ENCODE measurements around the gene MBD1.
"Not testable (repeated sequence)": the region's sequence is repeated elsewhere in the genome, so short reads cannot be mapped to it uniquely, and the experiment has no call there.

The MBD1 gene

GRCh38 chr18:50293039-50293438 is 11.7 kb upstream of the MBD1 start:
- no peak for DNase-seq

GRCh38 chr18:50289108-50289443 is 7.8 kb upstream of the MBD1 start:
- no peak for DNase-seq

- not testable (repeated sequence) for DNase-seq
Observed at GRCh38 chr18:50288348-50289107, 7.2 kb upstream of the MBD1 start.

GRCh38 chr18:50287441-50288347 is 6.4 kb upstream of the MBD1 start, which contains the start of gene CXXC1:
TSS of gene CXXC1 (minus strand) at chr18:50287692. CDS start at chr18:50287589, 103 bp downstream.
- peak; percentile 73 for DNase-seq

- no peak for DNase-seq
Observed at GRCh38 chr18:50287028-50287440, 5.7 kb upstream of the MBD1 start.

GRCh38 chr18:50286391-50287027 is 5.2 kb upstream of the MBD1 start:
- DNase-seq = no peak

GRCh38 chr18:50285631-50286321 is 4.5 kb upstream of the MBD1 start:
- no peak for DNase-seq

GRCh38 chr18:50285071-50285470 is 3.7 kb upstream of the MBD1 start:
- no peak for DNase-seq

- peak; percentile 66 for DNase-seq
Observed at GRCh38 chr18:50284255-50284885, 3.0 kb upstream of the MBD1 start.

- DNase-seq = no peak
Observed at GRCh38 chr18:50283469-50284209, 2.3 kb upstream of the MBD1 start.

- DNase-seq = no peak
Observed at GRCh38 chr18:50282521-50283335, 1.4 kb upstream of the MBD1 start.

- DNase-seq = no peak
Observed at GRCh38 chr18:50281972-50282520, 723 bp upstream of the MBD1 start.

- DNase-seq = no peak
Observed at GRCh38 chr18:50280707-50281294, 522 bp downstream of the MBD1 start.

- DNase-seq = no peak
Observed at GRCh38 chr18:50279752-50280151, 1.6 kb downstream of the MBD1 start.

GRCh38 chr18:50277942-50278341 is 3.4 kb downstream of the MBD1 start:
- DNase-seq = no peak

GRCh38 chr18:50276452-50276851 is 4.9 kb downstream of the MBD1 start:
- DNase-seq = no peak

- no peak for DNase-seq
Observed at GRCh38 chr18:50275503-50276036, 5.8 kb downstream of the MBD1 start.

- DNase-seq = no peak
Observed at GRCh38 chr18:50274941-50275340, 6.4 kb downstream of the MBD1 start.

- DNase-seq = no peak
Observed at GRCh38 chr18:50274044-50274442, 7.3 kb downstream of the MBD1 start.

Data from 8988T (cell line).